GM18868 (cell line): ENCODE results near the gene PLXNB3.
A peak's percentile ranks its signal among the peaks of the same experiment; 100 is the strongest.

Experiments used
- ATAC-seq: cut with Tn5 transposase; IDR thresholded peaks from one replicate; pipeline ENCODE4 v1.9.1; 2021; ENCODE audit warnings: mild to moderate bottlenecking, moderate library complexity; ENCODE audit not compliant: unreplicated experiment

Gene PLXNB3

DNA sequence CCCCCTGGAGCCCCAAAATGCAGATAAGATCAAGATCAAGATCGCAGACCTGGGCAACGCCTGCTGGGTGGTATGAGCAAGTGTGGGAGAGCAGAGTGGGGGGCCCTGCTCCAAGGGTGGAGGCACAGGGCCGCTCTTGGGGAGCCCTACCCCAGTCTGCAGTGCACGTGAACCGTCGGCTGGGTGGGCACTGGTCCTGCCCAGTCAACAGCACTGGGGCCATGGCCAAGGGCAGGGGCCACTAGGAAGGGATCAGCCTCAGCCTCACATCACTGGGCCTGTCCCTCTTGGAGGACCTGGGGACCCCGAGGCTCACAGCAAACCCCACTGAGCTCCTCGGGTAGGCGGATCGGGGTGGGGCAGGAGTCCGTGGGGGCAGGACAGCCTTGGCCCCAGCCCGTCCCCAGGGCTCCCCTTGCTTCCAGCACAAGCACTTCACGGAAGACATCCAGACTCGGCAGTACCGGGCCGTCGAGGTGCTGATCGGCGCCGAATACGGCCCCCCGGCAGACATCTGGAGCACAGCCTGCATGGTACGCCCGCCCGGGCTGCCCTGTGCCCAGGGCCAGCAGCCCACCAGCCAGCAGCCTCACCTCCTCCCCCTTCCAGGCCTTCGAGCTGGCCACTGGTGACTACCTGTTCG, 20.4 kb downstream of the PLXNB3 start:
- ATAC-seq, result no peak

DNA sequence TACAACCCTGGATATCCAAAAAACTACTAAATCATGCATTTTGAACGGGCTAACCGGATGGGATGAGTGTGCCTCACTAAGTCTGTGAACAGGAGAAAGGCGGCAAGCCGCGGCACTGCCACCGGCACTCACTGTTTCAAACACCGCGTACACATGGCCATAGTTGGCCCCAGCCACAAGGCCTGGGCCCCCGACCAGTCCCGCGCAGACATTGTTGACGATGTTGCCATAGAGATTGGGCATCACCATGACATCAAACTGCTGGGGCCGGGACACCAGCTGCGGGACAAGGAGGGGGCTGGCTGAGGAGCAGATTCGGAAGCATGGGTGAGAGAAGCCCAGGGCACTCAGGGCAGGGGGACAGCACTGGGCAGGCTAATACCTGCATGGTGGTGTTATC, 22.6 kb downstream of the PLXNB3 start:
- ATAC-seq, result no peak

DNA sequence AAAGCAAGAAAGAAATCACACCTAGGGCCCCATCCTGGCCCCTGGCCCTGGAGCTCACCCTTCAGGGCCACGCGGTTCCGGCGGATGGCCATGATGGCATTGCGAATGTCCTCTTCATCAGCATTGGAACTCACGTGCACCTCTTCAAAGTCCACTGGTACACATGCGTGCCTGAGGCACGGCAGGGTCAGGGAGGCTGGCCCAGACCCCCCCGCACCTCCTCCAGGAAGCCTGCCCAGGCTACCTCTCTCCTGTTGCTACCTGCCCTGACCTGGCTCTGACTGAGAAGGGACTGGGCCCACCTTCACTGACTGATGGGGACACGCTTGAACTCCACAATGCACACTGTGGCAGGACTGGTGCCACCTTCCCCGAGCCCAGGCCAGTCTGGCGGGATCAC, 25.6 kb downstream of the PLXNB3 start:
- no peak for ATAC-seq

DNA sequence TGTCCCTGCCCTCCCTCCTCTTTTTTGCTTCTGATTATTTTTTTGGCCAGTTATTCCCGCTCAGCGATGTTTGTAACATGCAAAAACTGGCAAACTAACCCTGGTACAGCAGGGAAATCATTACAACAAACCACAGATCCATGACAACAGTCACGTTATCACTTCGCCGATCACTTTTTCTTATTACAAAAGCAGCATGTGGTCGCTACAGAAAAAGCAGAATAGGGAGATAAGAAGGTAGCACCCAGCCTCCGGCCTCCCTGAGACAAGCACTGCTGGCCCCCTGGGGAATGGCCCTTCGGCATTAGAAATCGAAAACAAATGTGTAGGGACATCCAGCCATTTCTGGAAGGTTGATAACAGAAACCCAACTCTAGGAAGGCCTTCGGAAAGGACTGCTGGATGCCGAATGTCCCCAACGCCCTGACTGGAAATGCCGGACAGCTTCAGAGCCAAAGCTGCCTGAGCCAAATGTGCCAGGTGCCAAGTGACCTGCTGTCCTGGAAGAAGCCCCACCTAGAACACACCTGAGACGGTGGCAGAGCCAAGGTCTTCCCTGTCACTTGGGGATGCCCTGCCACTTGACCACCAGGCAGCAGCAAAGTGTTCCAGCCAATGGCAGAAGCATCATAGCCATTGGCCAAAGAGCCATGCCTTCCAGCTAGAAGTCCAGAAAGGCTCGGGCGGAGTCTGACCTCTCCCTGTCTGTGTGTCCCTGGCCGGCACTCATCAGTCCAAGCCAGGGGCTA, 27.2 kb downstream of the PLXNB3 start:
- ATAC-seq, result no peak

DNA sequence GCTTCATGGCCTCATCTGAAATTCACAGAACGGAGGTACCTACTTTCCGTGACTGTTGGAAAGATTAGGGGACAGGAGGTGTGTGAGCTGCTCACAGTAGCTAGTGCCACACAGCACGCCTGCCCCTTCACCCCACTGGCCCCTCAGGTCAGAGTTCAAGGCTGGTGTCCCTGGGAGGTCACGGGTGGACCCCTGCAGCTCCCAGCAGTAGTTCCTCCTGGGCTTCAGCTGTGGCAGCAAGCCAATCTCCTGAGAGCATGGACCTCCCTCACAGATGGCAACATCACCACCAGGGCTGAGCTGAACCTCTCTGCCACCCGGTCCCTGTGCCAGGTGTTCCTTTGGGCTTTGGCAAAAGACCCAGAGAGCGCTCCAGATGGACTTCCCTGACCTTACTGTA, 28.3 kb downstream of the PLXNB3 start:
- no peak for ATAC-seq

DNA sequence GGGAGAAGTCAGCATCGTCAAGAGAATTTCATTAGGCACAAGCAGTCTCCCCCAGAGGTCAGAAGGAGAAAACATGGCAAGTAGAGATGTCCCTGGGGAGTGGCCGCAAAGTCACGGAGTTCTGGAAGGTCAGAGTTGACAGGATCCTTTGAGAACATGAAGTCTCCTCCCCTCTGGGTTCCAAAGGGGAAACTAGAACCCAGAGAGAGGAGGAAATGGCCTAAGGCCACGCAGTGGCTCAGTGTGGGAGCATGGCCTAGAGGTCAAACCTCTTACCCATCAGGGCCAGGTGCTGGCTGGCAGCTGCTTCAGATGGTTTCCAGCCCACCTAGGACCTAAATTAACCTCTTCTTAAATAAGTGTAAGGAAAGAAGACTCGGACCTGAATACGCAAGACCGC, 29.2 kb downstream of the PLXNB3 start:
- no peak for ATAC-seq

DNA sequence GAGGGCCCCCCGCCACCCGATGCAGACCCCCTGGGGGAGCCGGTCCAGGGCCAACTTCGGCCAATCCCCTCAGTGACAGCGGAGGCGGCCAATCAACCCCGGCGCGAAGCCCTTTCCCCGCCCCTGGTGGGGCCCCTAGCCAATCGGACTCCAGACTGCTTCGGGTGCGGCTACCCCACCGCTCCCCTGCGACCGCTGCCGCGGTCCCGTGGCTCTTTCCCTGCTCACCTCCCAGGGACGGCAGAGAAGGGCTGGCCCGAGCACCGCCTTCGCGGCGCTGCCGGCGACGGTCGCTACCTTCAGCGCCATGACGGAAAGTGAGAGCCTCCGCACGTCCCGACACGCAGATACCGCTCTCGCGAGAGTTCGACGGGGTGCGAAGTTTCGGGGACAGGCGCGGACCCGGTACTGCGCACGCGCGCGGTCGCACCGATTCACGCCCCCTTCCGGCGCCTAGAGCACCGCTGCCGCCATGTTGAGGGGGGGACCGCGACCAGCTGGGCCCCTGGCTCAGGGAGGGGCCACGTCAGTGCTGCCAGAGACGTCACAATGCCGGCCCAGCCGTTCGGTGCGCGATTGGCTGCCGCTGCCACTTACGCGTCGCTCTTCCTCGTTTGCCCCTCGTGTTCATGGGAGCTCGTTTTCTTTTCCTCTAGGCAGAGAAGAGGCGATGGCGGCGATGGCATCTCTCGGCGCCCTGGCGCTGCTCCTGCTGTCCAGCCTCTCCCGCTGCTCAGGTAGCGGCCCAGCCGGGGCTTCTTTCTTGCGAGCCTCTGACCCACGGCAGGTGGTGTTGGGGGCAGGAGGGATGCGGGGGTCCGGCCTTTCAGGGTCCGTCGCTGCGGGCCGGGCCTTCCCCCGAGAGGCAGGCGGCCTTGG, 30.2 kb downstream of the PLXNB3 start, which contains the start of the genes IDH3G and SSR4:
Gene IDH3G, minus strand, starts transcription at position 358 of the 879 bp plus-strand sequence. Its CDS starts 49 bp downstream, at position 309.
Gene SSR4, plus strand, starts transcription at position 651 of the 879 bp plus-strand sequence. Its CDS starts 20 bp downstream, at position 671.
- ATAC-seq, result peak; percentile 92

DNA sequence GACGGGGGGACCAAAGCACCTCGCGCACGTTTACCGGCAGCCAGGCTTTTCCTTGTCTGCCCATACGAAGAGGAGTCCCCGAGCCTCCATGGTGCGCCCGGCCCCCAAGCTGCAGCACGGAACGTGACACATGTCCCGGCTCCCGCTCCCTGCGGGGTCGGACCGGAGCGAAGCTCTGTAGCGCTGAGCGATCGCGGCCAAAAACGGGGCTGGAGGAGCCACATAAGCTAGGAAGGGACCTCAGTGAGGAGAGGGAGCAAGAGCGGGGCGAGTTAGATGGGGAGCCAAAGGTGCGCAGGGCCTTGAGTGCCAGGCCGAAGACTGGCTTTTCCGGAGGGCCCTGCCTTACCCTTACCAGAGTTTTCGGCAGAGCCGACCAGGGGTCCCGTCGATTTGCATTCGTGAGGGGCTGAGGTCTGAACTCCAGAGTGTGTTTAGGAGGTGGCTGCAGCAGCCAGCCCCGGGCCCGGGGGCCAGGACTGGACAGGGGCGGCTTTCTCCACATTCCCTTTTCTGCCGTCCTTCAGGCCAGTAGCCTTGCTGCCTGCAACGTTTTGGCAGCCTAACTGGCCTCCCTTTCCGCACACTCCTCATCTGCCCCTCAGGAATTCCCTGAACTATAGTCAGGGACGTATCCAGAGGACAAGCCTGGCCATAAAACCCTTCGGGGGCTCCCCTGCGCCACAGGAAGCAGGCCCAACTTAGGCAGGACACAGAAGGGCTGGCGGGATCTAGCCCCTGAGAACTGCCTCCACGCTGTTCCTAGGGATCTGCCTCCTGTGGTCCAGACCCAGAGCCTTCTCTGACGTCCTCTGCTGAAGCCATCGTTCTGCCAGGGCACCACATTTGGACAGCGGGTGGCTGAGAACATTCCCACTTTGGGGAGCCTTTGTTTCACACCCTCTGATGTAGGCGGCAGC, 31.1 kb downstream of the PLXNB3 start:
- ATAC-seq, result no peak

DNA sequence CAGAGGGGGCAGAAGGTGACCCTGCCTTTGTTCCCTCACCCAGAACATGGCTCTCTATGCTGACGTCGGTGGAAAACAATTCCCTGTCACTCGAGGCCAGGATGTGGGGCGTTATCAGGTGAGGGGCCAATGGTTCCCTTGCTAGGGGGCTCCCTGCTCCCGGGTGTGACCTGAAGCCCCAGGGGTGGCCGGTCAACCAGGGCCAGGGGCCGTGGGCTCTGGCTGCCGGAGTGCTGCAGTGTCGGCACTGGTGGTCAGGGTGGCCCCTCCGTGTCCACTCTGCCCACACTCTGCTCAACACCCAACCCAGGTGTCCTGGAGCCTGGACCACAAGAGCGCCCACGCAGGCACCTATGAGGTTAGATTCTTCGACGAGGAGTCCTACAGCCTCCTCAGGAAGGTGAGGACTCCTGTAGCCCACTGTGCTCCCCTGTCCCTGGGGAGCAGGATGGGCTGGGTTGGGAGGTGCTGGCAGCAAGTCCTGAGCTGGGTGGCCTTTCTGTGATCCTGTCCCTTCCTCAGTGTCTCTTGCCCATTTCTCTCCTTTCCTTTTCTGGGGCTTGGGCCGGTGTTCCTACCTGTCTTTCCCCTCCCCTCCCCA, 33.5 kb downstream of the PLXNB3 start:
- ATAC-seq, result no peak

DNA sequence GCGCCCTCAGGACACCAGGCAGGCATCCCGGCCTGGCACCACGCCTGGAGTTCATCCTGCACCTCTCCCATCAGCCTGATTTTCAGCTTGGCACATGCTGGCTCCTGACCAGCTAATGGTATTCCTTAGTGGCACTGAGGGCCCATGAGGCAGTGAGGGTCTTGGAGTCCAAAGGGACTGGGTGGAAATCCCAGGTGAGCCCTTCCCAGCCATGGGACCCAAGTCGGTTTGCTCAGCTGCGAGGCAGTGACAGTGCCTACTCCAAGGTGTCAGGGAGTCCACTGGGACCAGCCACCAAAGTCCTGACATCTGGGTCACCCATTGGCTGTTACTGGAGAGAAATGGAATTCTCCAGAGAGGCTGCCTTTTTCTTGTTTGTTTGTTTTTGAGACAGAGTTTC, 35.3 kb downstream of the PLXNB3 start:
- ATAC-seq, result no peak

DNA sequence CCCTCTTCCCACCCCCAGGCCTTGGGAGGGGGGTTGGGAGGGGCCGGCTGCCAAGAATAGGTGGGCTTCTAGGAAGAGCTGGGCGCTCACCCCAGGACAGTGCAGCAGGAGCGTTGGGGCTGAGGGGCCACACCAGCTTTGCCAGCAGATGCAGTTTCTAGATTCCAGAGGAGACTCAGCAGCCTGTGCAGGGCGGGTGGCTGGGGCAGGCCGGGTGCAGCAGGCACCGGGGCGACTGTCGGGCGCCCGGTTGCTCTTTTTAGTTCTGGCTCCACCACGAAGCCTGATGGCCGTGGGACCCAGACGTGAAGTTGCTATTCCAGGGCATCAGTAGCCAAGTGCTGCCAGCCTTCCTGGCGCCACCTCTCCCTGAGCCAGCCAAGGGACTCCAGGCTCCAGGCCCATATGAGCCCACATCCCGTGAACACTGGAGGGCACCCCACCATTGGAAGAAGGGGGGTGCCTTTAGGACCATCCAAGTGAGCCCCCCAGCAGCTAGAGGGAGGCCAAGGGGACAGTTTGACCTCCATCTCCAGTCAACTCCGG, 36.2 kb downstream of the PLXNB3 start:
- no peak for ATAC-seq

DNA sequence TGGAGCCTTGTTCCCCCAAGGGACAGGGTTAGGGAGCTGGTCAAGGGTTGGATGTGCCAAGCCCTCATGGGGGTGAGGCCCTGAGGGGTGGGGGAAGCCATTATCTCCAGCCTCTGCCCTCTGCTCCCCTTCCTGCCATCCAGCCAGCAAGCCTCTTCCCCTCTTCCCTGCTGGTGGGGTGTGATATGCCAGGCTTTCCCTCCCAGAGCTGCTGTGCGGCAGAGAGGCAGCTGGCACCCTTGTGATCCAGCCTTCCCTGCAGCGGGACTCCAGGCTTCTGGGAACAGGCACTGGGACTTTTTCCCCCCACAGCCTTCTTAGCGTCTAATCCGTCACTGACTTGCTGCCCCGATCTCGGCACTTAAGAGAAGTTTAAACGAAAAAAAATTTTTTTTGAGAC, 36.7 kb downstream of the PLXNB3 start:
- no peak for ATAC-seq

DNA sequence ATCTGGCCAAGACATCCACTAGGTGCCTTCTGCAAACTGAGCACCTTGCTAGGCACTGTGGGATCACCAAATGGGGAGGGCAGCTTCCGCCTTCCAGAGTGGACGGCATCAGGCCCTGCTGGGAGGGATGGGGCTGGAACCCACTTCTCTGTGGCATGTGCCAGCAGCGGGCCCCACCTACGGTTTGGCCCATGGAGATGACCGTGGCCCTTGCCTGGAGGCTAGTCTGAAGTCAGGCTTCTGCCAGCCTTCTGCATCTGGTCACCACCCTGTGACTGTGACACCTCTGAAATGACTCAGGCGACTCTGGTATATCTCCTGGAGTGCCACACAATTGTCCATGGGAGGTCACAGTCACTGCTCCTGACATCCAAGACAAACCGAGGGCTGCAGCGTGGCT, 37.6 kb downstream of the PLXNB3 start:
- no peak for ATAC-seq

DNA sequence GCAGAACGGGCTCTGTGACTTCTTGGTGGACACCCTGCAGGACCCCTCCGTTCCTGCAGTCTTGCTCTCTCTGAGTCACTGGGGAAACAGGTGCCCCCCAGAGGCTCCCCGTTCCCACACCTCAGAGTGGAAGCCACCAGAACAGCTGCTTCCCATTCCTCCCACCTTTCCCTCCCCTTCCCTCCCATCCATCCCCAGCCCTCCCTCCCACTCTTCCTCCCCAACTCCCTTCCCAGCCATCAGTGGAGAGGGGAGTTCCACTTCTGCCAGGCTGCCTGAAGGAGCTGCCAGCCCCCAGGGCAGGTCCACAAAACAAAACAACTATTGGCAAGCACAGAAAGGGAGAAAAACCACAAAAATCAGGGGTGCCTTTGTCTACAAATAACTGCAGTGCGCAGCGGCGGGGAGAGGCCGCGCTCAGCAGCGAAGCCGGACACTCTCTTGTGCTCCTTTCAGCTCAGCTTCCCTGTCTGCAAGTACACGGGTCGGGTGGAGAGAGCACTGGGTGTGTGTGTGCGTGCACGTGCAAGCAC, 38.5 kb downstream of the PLXNB3 start:
- ATAC-seq, result no peak

DNA sequence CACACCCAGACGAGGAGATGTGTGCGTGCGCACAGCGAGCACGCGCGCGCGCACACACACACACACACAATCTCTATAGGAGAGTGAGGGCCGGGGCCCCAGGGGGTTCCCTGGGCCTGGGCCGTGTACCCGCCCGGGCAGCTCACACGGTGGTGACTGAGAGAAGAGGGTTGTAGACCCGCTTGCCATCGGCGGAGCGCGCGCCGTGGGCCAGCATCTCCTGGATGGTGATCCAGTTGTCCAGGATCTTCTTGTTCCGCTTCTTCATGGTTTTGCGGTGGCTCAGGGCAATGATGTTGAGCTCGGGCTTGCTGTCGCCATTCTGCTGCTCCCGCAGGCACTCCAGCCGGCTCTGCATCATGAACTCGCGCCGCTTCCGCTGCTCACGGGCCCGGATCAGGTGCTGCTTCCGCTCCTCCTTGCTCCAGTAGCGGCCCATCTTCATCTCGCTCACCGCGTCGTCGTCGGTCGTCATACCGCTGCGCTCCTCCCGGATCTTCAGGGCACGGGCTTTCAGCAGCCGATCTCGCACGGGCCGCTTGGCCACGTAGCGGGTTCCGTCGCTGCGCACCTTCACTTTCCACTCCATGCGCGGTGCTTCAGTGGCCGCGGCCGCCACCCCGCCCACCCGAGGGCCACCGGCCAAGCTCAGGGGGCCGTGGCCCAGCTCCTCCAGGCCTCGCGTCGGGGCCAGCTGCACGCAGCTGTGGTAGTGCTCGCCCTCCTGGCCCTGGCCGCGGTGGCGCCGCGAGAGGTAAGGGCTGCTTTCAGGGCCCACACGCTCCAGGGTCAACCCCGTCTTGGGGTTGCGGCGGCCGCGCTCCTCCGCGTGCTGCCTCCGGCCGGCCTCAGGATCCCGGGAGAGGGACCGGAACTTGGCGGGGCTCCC, 39.4 kb downstream of the PLXNB3 start:
- no peak for ATAC-seq

DNA sequence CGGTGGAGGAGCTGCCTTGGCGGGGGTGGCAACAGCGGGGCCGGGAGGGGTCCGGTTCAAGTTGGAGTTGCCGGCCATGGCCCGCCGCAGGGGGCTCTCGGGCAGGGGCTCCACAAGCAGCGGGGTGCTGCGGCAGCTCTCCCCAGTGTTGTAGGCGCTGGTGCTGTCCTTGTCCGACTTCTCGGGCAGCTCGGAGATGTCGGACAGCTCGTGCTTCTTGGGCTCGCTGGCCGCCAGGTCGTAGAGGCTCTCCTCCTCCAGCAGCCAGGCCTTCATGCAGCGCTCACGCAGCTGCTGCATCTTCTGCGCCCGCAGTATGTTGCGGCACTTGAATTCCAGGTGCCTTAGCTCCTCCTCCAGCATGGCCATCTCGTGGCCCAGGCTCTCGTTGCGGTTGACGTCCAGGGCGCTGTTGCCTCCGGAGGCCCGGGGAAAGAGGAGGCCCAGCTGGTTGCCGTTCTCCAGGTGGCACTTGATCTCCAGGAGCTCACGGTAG, 40.1 kb downstream of the PLXNB3 start:
- no peak for ATAC-seq

DNA sequence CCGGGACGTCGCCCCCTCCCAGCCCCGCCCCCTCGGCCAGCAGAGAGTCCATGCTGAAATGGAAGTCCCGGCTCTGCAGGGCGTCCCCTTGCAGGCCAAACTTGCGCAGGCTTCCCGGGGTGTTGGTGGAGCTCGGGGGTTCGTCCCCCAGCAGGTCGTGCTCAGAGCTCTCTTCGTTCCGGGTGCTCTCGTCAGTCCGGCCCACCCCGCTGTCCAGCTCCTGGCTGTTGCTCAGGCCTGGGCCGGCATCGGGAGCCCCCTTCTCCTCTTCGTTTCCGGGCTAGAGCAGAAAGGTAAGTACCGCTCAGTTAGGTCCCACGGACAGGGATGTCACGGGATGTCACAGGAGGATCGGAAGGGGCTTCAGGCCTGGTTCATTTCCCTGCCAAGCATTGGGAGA, 40.6 kb downstream of the PLXNB3 start:
- no peak for ATAC-seq

DNA sequence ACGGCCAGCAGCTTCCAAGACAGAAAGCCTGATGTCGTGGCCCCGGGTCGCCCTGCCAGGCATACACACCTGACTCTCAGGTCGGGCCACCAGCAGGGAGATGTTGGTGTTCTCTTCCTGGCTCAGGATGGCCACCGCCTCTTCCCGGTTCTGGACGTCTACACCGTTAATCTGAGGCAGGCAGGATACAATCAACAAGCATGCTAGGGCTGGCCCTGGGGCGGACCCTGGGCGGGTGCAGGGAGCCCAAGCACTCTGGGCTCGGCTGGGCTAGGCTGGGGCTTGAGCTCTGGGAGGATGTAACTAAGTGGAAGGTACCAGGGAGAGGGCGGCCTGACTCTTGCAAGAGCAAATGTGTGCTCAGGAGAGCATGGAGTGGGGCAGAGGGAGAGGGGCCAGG, 41.4 kb downstream of the PLXNB3 start:
- ATAC-seq, result no peak
